Stimulated activated effector memory CD8-positive, alpha-beta T cell treated with anti-CD3 and anti-CD28 coated beads, Interleukin-12 subunit alpha, Interleukin-12 subunit beta, amount 100 ng/mL, for 72 hours (primary cell): ENCODE data around the gene OR51V1.
"Not testable (repeated sequence)": the region's sequence is repeated elsewhere in the genome, so short reads cannot be mapped to it uniquely, and the experiment has no call there.

Experiments
- ATAC-seq: fragments of 150-1000 bp; cut with Tn5 transposase; 2 replicates; pipeline ENCODE4 v1.10.0; 2021
- DNase-seq, 2 donors: peaks; one replicate each; pipeline ENCODE4 v3.0.0; 2021 to 2022; ENCODE audit warnings: low spot score in 2 of 2
- H3K27ac Mint-ChIP-seq: one replicate; pipeline ENCODE4 v1.8.0; 2022; ENCODE audit warnings: mild to moderate bottlenecking, mixed read lengths
- H3K36me3 Mint-ChIP-seq: one replicate; pipeline ENCODE4 v1.8.0; 2022; ENCODE audit warnings: mild to moderate bottlenecking, mixed read lengths
- H3K4me1 Mint-ChIP-seq: one replicate; pipeline ENCODE4 v1.8.0; 2022; ENCODE audit warnings: mixed read lengths
- H3K4me3 Mint-ChIP-seq: one replicate; pipeline ENCODE4 v1.8.0; 2022; ENCODE audit warnings: mild to moderate bottlenecking, mixed read lengths
- H3K9me3 Mint-ChIP-seq: one replicate; pipeline ENCODE4 v1.8.0; 2022; ENCODE audit warnings: mixed read lengths

Gene OR51V1, protein sequence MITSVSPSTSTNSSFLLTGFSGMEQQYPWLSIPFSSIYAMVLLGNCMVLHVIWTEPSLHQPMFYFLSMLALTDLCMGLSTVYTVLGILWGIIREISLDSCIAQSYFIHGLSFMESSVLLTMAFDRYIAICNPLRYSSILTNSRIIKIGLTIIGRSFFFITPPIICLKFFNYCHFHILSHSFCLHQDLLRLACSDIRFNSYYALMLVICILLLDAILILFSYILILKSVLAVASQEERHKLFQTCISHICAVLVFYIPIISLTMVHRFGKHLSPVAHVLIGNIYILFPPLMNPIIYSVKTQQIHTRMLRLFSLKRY

DNA sequence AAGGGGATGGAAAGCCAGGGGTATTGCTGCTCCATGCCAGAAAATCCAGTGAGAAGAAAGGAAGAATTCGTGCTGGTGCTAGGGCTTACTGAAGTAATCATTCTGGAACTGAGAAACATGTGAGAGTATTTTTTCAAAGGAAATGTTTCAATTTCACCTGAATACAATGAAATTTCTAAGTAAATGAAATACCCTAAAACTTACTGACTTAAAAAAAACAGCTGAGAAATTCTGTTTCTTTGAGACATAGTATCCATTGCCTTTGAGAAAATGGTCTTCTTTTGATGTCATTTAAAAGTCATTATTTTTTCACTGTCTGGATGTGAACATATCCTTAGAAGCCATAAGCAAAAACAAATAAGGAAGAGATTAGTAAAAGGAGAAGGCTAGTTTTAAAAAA is at the start of gene OR51V1:
Gene OR51V1, minus strand, starts transcription at position 101 of the 400 bp plus-strand sequence. Its CDS starts 0 bp downstream, at position 101.
- no peak for ATAC-seq
- H3K9me3 Mint-ChIP-seq, result no peaks in the 10 kb centered on the region
- H3K4me1 Mint-ChIP-seq, result no peaks in the 10 kb centered on the region
- no peak within 1 kb of the TSS for H3K27ac Mint-ChIP-seq
- DNase-seq, result no peak
- H3K36me3 Mint-ChIP-seq, result no peaks in the 10 kb centered on the region
- H3K4me3 Mint-ChIP-seq, result no peak within 1 kb of the TSS

DNA sequence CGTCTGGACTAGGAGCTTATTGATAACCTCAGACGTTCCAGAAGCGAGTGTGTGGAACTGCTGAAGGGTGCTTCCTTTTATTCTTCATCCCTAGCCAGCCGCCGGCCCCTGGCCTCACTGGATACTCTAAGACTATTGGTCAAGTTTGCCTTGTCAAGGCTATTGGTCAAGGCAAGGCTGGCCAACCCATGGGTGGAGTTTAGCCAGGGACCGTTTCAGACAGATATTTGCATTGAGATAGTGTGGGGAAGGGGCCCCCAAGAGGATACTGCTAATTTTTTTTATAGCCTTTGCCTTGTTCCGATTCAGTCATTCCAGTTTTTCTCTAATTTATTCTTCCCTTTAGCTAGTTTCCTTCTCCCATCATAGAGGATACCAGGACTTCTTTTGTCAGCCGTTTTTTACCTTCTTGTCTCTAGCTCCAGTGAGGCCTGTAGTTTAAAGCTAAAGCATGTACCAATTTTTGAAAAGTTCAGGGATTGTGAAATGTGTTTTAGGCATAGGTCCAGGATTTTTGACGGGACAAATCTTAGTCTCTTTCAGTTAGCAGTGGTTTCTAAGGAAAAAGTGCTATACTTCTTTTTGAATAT is 49.4 kb upstream of the OR51V1 start, which contains the start of gene HBG1:
Gene HBG1, minus strand, starts transcription at position 51 of the 590 bp plus-strand sequence. CDS start 53 bp downstream, outside the sequence.
- H3K4me3 Mint-ChIP-seq, H3K36me3 Mint-ChIP-seq, H3K4me1 Mint-ChIP-seq, H3K9me3 Mint-ChIP-seq, H3K27ac Mint-ChIP-seq, ATAC-seq, DNase-seq: not testable (repeated sequence)

DNA sequence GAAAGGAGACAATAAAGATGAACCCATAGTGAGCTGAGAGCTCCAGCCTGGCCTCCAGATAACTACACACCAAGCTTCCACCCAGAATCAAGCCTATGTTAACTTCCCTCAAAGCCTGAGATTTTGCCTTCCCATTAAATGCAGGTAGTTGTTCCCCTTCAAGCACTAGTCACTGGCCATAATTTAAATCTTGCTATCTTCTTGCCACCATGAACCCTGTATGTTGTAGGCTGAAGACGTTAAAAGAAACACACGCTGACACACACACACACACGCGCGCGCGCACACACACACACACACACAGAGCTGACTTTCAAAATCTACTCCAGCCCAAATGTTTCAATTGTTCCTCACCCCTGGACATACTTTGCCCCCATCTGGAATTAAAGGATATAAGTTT is 48.0 kb upstream of the OR51V1 start:
- not testable (repeated sequence) for H3K9me3 Mint-ChIP-seq, H3K36me3 Mint-ChIP-seq, H3K4me1 Mint-ChIP-seq, H3K27ac Mint-ChIP-seq, H3K4me3 Mint-ChIP-seq, DNase-seq, ATAC-seq

DNA sequence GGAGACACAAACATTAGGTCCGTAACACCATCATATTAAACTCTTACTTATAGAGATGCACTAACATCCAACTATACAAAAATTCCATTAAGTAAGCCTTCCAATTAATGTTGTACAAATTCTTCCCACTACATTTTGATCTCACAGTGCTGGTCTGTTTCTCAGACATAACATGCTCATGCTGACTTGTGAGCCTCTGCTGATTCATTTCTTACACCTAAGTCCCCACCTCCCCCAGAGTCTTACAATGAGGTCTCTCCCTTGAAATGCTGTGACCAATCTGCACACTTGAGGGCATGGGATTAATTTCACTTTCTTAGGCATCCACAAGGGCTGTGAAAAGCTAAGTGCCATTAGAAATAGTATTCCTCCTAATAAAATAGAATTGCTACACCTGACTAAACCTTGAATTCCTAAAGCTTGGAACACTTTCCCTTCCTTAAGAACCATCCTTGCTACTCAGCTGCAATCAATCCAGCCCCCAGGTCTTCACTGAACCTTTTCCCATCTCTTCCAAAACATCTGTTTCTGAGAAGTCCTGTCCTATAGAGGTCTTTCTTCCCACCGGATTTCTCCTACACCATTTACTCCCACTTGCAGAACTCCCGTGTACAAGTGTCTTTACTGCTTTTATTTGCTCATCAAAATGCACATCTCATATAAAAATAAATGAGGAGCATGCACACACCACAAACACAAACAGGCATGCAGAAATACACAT is 47.1 kb upstream of the OR51V1 start:
- H3K9me3 Mint-ChIP-seq, result no peaks in the 10 kb centered on the region
- DNase-seq (no peak), ATAC-seq (no peak)
- no peak overlapping the region for H3K4me3 Mint-ChIP-seq
- no peaks in the 10 kb centered on the region for H3K36me3 Mint-ChIP-seq
- no peak overlapping the region for H3K27ac Mint-ChIP-seq
- no peaks in the 10 kb centered on the region for H3K4me1 Mint-ChIP-seq

DNA sequence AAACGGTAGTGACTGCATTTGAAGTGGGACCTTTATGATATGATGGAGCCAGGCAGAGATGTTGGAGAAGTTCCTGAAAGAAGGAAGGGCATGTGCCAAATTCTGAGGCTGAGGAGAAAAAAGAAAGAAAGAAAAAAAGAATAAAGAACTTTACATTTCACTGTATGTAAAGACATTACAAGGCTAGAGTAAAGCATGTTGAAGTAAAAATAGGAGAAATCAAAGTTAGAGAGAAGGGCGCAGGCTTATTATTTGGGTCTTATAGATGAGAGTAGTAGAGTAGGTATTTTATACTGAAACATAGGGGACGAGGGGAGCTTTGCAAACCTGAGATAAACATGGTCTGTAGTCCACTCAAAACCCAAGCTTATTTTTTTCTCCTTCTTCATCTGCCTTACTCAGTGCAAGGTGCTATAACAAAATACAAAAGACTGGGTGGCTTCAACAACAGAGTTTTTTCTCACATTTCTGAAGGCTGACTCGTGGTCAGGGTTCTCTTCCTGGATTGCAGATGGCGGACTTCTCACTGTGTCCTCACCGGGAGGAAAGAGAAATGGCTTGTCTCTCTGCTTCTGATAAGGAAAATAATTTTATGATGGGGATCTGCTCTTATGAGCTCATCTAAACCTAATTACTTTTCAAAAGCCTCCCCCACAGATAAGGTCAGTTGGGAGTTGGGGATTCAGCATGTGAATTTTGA is 46.4 kb upstream of the OR51V1 start:
- no peaks in the 10 kb centered on the region for H3K9me3 Mint-ChIP-seq
- H3K27ac Mint-ChIP-seq, result no peak overlapping the region
- ATAC-seq, result no peak
- H3K4me1 Mint-ChIP-seq, result no peaks in the 10 kb centered on the region
- H3K36me3 Mint-ChIP-seq, result no peaks in the 10 kb centered on the region
- no peak for DNase-seq
- no peak overlapping the region for H3K4me3 Mint-ChIP-seq

DNA sequence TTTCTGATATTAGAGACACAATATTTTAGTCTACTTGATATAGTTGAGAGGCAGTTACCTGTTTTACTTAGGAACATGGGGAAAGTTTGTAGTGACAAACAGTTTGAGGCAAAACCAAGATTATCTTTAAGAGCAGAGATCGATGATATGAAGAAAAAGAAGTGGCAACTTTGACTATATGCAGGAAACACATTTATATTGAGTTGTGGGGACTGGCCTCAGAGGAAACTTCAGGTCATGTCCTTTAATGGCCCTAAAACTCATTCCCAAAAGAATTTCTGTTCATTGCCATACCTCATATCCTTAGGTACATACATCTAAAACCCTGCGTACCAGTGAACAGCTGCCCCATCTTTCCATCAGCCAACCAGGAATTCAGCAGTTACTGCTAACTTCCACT is 44.7 kb upstream of the OR51V1 start:
- H3K4me1 Mint-ChIP-seq, result no peaks in the 10 kb centered on the region
- DNase-seq, result no peak
- H3K27ac Mint-ChIP-seq, result no peak overlapping the region
- H3K4me3 Mint-ChIP-seq, result no peak overlapping the region
- no peak for ATAC-seq
- no peaks in the 10 kb centered on the region for H3K9me3 Mint-ChIP-seq
- H3K36me3 Mint-ChIP-seq, result no peaks in the 10 kb centered on the region

DNA sequence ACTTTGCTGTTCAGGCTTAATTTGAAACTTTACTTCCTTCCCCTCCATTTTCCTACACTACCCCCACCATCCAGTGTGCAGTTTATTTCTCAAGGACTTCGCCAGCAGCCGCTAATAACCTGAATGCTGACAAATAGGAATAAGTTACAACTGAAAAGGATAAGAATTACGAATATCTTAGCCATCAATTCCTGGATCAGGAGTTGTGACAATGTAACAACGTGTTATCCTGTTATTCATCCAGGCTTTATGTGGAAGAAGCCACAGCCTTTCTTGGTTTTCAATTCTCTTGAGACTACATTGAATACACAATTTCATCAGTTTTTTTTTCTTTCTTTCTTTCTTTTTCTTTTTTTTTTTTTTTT is 43.3 kb upstream of the OR51V1 start:
- H3K27ac Mint-ChIP-seq, result no peak overlapping the region
- no peaks in the 10 kb centered on the region for H3K9me3 Mint-ChIP-seq
- ATAC-seq, result no peak
- H3K4me3 Mint-ChIP-seq, result no peak overlapping the region
- DNase-seq, result no peak
- no peaks in the 10 kb centered on the region for H3K4me1 Mint-ChIP-seq
- H3K36me3 Mint-ChIP-seq, result no peaks in the 10 kb centered on the region

DNA sequence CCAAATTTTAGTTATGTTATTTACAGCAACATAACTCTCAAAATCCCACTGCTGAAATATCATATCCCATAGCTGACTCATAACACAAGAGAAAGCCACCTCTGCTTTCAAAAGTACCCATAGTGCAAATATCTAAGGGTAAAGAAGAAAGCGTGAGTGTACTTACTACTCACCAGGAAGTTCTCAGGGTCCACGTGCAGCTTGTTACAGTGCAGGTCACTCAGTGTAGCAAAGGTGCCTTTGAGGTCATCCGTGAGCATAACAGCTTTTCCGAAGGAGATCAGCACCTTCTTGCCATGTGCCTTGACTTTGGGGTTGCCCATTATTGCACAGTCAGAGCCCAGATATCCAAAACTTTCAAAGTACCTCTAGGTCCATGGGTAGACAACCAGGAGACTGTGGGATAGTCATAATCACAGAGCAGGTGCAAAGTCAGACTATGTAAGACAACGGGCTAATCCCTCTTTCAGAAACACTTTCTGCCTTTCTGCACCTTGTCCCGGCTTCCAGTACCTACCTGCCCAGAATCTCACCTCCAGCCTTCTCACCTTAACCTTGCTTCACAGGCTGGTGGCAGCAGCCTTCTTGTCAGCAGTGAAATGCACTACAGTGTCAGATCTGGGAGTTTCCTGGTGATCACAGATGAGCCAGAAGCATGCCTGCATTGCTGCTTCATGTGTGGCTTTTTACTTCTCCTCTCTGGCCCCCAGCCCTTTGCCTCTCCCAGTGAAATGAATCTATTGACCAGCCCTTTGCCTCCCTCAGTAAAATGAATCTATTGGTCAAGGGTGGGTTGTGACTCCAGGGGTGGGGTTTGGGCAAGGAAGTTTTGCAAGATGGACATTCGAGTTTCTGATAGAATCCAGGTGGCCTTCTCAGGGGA is 42.7 kb upstream of the OR51V1 start:
- ATAC-seq (no peak), DNase-seq (no peak)
- H3K36me3 Mint-ChIP-seq, result no peaks in the 10 kb centered on the region
- H3K9me3 Mint-ChIP-seq, result no peaks in the 10 kb centered on the region
- no peaks in the 10 kb centered on the region for H3K4me1 Mint-ChIP-seq
- H3K27ac Mint-ChIP-seq, result no peak overlapping the region
- no peak overlapping the region for H3K4me3 Mint-ChIP-seq

DNA sequence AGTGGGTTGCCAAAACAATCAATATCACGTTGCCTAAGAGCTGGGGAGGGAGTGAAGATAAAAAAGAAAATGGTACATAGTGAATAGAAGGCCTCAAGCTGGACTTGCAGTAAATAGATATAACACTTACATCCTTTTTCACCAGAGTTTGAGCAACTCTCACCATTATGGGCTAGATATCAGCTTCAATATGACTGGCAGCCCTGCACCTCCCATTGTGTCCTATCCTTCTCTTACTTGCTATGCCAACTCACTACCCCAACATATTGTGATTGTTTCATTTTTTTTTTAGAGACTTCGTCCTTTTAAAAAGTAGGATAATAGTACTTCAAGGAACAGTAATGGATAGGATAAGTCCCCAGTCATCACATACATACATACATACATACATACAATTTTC is 41.7 kb upstream of the OR51V1 start:
- H3K27ac Mint-ChIP-seq, result no peak overlapping the region
- no peaks in the 10 kb centered on the region for H3K4me1 Mint-ChIP-seq
- no peaks in the 10 kb centered on the region for H3K36me3 Mint-ChIP-seq
- no peak overlapping the region for H3K4me3 Mint-ChIP-seq
- H3K9me3 Mint-ChIP-seq, result no peaks in the 10 kb centered on the region
- ATAC-seq (no peak), DNase-seq (no peak)

DNA sequence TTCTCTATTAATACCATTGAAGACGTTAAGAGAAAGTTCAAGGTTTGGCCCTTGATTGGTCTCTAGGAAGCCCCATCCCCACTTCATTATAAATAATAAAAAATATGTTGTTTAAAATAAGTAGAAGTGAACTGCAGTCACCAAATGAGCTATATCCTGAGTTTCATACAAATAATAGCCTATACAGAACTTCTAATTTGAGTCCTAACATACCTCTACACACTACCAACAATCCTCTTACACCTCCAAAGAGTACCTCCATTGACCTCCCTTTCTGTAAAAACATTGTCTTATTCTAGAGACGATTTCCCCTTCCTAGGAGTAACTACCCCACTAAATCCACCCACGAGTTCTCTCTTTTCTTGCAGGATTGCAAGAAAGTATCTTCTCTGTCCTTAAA is 41.0 kb upstream of the OR51V1 start:
- no peak overlapping the region for H3K4me3 Mint-ChIP-seq
- no peaks in the 10 kb centered on the region for H3K4me1 Mint-ChIP-seq
- H3K9me3 Mint-ChIP-seq, result no peaks in the 10 kb centered on the region
- no peak for ATAC-seq
- no peak overlapping the region for H3K27ac Mint-ChIP-seq
- DNase-seq, result no peak
- H3K36me3 Mint-ChIP-seq, result no peaks in the 10 kb centered on the region

DNA sequence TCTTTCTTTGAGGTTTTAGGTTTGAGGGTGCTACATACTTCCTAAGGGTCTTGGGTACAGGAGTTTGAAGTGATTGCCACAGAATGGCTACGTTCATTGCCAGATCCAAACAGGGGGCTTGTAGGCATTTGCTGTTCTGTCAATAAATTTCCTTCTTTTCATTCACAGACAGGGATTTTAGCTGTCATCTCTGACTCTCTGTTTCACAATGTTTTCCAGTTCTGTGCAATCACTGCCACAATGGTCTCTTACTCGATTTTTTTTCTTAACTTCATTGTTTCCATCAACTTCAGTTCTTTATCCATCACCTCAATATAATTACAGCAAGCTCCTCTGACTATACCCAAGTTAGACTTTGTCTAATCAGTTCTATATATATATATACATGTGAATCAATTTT is 40.0 kb upstream of the OR51V1 start:
- Mint-ChIP-seq H3K4me3 (no peak overlapping the region), H3K4me1 (no peaks in the 10 kb centered on the region), H3K9me3 (no peaks in the 10 kb centered on the region), H3K36me3 (no peaks in the 10 kb centered on the region), H3K27ac (no peak overlapping the region)
- no peak for DNase-seq
- no peak for ATAC-seq

DNA sequence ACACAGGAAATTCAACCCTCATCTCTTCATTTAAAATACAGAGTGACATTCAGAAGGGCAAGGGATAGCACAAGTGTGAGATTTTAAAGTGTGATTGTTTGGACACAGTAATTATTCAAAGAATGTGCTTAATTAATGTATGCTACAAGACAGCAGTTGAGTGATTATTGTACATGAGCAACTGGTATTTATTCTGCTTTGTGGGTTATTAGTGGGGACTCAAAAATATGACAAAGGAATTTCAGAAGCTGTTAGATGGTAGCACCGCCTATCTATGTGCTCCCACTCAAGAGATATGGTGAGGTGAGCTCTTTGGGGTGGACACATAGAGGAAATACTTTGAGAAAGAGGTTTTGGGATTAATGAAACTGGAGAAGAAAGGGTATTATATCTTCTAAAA is 39.6 kb upstream of the OR51V1 start:
- H3K4me1 Mint-ChIP-seq, result no peaks in the 10 kb centered on the region
- ATAC-seq, result no peak

DNA sequence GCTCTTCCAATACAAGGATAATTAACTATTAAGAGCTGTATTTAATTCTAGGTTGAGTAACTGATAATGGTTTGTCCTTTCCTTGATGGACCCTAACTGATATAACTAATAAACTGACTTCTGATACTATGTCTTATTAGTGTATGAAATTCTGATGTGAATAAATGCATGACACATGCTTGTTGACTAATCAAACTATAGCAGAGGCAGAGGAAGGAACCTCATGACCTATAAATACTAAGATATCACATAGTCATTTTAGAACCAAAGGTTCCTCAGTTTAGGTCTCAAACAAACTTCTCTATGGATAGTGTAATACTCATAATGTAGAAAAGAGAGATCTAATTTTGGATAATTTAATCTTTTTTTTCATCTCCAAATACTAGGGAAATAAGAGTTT is 38.6 kb upstream of the OR51V1 start:
- H3K27ac Mint-ChIP-seq, result no peak overlapping the region
- DNase-seq (no peak), ATAC-seq (no peak)
- no peaks in the 10 kb centered on the region for H3K9me3 Mint-ChIP-seq
- H3K4me1 Mint-ChIP-seq, result no peaks in the 10 kb centered on the region
- no peaks in the 10 kb centered on the region for H3K36me3 Mint-ChIP-seq
- H3K4me3 Mint-ChIP-seq, result no peak overlapping the region

More for the DNA sequence above, 39.6 kb upstream of the OR51V1 start:
- H3K4me3 Mint-ChIP-seq, result no peak overlapping the region
- DNase-seq, result no peak
- no peaks in the 10 kb centered on the region for H3K36me3 Mint-ChIP-seq
- no peak overlapping the region for H3K27ac Mint-ChIP-seq
- no peaks in the 10 kb centered on the region for H3K9me3 Mint-ChIP-seq

DNA sequence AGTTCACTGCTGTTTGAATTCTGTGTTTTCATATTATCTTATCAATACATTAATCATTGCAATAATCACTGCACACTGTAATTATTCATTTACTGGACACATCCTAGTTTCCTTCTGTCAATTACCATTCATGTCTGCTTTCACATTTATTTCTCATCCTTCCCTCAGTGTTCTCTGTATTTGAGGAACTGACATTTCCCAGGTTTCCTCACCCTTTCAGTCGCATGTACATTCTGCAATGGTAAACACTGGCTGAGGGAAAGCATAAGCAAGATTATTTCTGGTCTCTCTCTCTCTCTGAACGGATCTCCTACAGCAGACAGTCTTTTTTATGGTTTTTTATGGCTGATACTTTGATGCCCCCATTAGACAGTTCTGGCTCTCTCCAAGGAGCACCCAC is 38.0 kb upstream of the OR51V1 start:
- ATAC-seq, result no peak
- DNase-seq, result no peak
- no peaks in the 10 kb centered on the region for H3K36me3 Mint-ChIP-seq
- H3K4me3 Mint-ChIP-seq, result no peak overlapping the region
- H3K27ac Mint-ChIP-seq, result no peak overlapping the region
- H3K9me3 Mint-ChIP-seq, result no peaks in the 10 kb centered on the region
- no peaks in the 10 kb centered on the region for H3K4me1 Mint-ChIP-seq

DNA sequence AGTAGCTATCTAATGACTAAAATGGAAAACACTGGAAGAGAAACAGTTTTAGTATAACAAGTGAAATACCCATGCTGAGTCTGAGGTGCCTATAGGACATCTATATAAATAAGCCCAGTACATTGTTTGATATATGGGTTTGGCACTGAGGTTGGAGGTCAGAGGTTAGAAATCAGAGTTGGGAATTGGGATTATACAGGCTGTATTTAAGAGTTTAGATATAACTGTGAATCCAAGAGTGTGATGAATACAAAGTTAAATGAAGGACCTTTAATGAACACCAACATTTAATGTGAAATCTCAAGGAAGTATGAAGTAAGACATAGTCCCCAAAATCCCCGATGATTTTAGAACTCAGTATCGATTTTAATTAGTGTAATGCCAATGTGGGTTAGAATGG is 36.9 kb upstream of the OR51V1 start:
- DNase-seq (no peak), ATAC-seq (no peak)
- Mint-ChIP-seq H3K27ac (no peak overlapping the region), H3K9me3 (no peaks in the 10 kb centered on the region), H3K36me3 (no peaks in the 10 kb centered on the region), H3K4me3 (no peak overlapping the region), H3K4me1 (no peaks in the 10 kb centered on the region)
